Measurements from ENCODE around the gene FMNL2. TPM values are rescaled to one million over a fixed set of nuclear protein-coding genes. Genes with fewer than 3 reads are reported as not detected.

FMNL2 gene
- total RNA-seq, 1 experiment from 2014 or later = 33.6 TPM

DNA sequence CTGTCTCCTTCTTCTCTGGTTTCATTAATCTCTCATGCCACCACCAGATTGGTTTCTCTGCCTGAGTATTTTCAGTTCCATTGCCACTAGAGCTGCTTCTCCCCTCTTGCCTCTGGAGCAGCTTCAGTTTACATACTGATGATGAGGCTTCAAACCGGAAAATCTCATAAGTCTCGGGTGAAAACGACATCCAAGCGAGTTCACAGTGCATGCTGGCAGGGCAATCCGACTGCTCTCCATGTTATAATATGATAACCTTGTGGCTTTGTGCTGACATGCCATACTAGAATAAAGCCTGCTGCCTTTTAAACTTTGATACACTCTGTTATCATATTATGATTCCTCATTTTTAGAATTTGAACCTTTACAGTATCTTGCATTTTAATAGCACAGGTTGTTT, 228.8 kb downstream of the FMNL2 start:
- Histone ChIP-seq H2BK20ac (ENCODE audit: low read depth, low read length, poor library complexity, severe bottlenecking) (no peak overlapping the region), H4K5ac (ENCODE audit: insufficient read length, low read depth, low read length) (no peak overlapping the region), H2BK5ac (ENCODE audit: insufficient read length, low read length) (no peak overlapping the region), H3K4me1 (ENCODE audit: insufficient read depth, low read length) (no peaks in the 10 kb centered on the region), H4K20me1 (ENCODE audit: control insufficient read depth, insufficient read depth, insufficient read length) (no peaks in the 10 kb centered on the region), H3K4me2 (ENCODE audit: insufficient read depth, insufficient read length, low read length) (no peak overlapping the region), H3K79me2 (ENCODE audit: insufficient read depth, low read length) (no peaks in the 10 kb centered on the region; the same call in 1 of the 2 replicates), H3K27ac (ENCODE audit: insufficient read length, low read depth, low read length) (no peak overlapping the region), H2AFZ (ENCODE audit: low read length) (no peak overlapping the region), H3K4ac (ENCODE audit: low read depth, low read length) (no peak overlapping the region), H3K18ac (ENCODE audit: insufficient read length, low read depth, low read length) (no peak overlapping the region), H3K23ac (ENCODE audit: insufficient read length, low read depth, low read length) (no peak overlapping the region), H3K23me2 (ENCODE audit: insufficient read length, low read depth, low read length, poor library complexity, severe bottlenecking) (no peaks in the 10 kb centered on the region), H3K79me1 (ENCODE audit: insufficient read depth, low read depth, low read length, poor library complexity, severe bottlenecking) (no peaks in the 10 kb centered on the region), H3K27me3 (ENCODE audit: insufficient read depth, low read length) (no peaks in the 10 kb centered on the region), H3K56ac (ENCODE audit: insufficient read length, low read depth, low read length) (no peak overlapping the region), H3K14ac (ENCODE audit: insufficient read depth, low read length) (no peak overlapping the region), H2BK15ac (ENCODE audit: low read depth, low read length) (no peak overlapping the region), H3K9me3 (ENCODE audit: control insufficient read depth, low read depth, low read length) (no peaks in the 10 kb centered on the region), H3K9ac (ENCODE audit: extremely low read depth, insufficient read length, low read length) (no peak overlapping the region), H4K91ac (ENCODE audit: insufficient read length, low read depth, low read length) (no peak overlapping the region), H3T11ph (ENCODE audit: low read length) (no peak overlapping the region), H2BK120ac (ENCODE audit: low read depth, low read length, poor library complexity, severe bottlenecking) (no peak overlapping the region), H2BK12ac (ENCODE audit: insufficient read length, low read depth, low read length) (no peak overlapping the region), H4K8ac (replicated peaks; ENCODE audit: insufficient read length, low read depth, low read length) (no peak overlapping the region), H2AK5ac (ENCODE audit: insufficient read length, low read length) (no peak overlapping the region)
- H3K4me3 Mint-ChIP-seq = no peak overlapping the region
- no CpG with 5 or more reads among the region's 5 CpGs for WGBS (ENCODE audit: extremely low coverage, insufficient read length, low lambda C conversion rate)
- DNase-seq = no peak
- H3K4me1 Mint-ChIP-seq = no peaks in the 10 kb centered on the region
- TF ChIP-seq, protein P1, sequence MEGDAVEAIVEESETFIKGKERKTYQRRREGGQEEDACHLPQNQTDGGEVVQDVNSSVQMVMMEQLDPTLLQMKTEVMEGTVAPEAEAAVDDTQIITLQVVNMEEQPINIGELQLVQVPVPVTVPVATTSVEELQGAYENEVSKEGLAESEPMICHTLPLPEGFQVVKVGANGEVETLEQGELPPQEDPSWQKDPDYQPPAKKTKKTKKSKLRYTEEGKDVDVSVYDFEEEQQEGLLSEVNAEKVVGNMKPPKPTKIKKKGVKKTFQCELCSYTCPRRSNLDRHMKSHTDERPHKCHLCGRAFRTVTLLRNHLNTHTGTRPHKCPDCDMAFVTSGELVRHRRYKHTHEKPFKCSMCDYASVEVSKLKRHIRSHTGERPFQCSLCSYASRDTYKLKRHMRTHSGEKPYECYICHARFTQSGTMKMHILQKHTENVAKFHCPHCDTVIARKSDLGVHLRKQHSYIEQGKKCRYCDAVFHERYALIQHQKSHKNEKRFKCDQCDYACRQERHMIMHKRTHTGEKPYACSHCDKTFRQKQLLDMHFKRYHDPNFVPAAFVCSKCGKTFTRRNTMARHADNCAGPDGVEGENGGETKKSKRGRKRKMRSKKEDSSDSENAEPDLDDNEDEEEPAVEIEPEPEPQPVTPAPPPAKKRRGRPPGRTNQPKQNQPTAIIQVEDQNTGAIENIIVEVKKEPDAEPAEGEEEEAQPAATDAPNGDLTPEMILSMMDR (conservative IDR thresholded peaks at IDR 0.05) = no peak
- H3K36me3 Mint-ChIP-seq (ENCODE audit: insufficient read depth in 1 of 3, low read depth in 3 of 3) = peaks cover 11 to 40% (median 29%) of the 10 kb centered on the region in 3 experiments; a peak in 6 of 7 replicates
- H3K9me3 Mint-ChIP-seq = no peaks in the 10 kb centered on the region
- H3K27ac Mint-ChIP-seq = peak overlapping the region in 2 of 3 experiments; percentile 16 to 57; a peak in 2 of 7 replicates
- no peaks in the 10 kb centered on the region for H3K27me3 Mint-ChIP-seq (ENCODE audit: low read depth)

Data from H9 (cell line).